Measurements from ENCODE around the gene IGFBP2. TPM values are rescaled to one million over a fixed set of nuclear protein-coding genes. Genes with fewer than 3 reads are reported as not detected.

Gene IGFBP2
- polyA plus RNA-seq, 1 of the 3 experiments (the other 2 are of a cell fraction), result 695 TPM

DNA sequence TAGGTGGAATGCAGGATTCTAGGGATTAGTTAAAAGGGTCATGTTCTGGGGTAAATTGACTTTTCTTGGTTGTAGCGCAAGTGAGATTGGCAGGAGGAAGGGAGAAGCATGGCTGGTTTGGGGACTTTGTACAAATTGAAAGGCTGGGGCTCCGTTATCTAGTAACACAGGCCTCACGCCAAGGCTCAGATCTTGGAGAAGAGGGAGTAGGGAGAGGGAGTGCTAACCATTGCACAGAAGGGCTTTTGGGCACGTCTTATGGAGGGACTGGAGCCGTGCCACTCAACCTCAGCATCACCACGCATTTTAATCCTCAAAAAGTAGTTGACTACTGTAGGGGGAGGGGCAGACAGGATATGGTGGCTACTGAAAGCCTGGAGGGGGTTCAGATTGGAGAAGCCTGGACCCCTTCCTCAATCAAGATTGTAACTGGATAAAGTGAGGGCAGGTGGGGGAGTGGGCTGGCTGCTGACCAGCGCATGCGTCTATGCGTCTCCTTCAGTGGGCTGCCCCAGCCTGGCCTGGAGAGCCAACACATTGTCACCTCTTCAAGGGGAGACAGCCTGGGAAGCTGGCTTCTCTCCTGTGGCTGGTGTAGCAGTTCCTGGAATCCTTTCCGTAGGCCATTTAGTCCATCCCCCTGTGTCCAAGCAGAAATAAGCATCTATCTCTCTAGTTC is 47.9 kb downstream of the IGFBP2 start:
- H3K36me3 ChIP-seq (replicated peaks in 1 of 2; ENCODE audit: control insufficient read depth in 1 of 2, insufficient read depth in 2 of 2, low read length in 1 of 2), result peaks cover 7 to 18% of the 10 kb centered on the region in 2 experiments
- peaks cover 7% of the 10 kb centered on the region; the same call in 1 of the 2 replicates for H4K20me1 ChIP-seq (ENCODE audit: insufficient read depth)
- CTCF ChIA-PET, result interaction anchor here (0.6 to 5.3 kb wide), 16 partner anchors 10 to 1075 kb away, joined by 3 to 45 read pairs (median 6); partner anchors contain the start of gene IGFBP5
- H3K27ac ChIP-seq (ENCODE audit: low read depth in 2 of 2, low read length in 1 of 2), result no peak overlapping the region
- peaks cover 6 to 11% of the 10 kb centered on the region in 2 experiments; a peak in 2 of 4 replicates for H3K4me1 ChIP-seq (ENCODE audit: control insufficient read depth in 1 of 2, insufficient read depth in 2 of 2, low read depth in 1 of 2, low read length in 1 of 2)
- no peak for TF ChIP-seq TEAD4 (IDR thresholded peaks at IDR 0.05; ENCODE audit: borderline replicate concordance, insufficient read depth)
- TF ChIP-seq, protein P1, sequence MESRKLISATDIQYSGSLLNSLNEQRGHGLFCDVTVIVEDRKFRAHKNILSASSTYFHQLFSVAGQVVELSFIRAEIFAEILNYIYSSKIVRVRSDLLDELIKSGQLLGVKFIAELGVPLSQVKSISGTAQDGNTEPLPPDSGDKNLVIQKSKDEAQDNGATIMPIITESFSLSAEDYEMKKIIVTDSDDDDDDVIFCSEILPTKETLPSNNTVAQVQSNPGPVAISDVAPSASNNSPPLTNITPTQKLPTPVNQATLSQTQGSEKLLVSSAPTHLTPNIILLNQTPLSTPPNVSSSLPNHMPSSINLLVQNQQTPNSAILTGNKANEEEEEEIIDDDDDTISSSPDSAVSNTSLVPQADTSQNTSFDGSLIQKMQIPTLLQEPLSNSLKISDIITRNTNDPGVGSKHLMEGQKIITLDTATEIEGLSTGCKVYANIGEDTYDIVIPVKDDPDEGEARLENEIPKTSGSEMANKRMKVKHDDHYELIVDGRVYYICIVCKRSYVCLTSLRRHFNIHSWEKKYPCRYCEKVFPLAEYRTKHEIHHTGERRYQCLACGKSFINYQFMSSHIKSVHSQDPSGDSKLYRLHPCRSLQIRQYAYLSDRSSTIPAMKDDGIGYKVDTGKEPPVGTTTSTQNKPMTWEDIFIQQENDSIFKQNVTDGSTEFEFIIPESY (IDR thresholded peaks at IDR 0.05; ENCODE audit: borderline replicate concordance, low read depth), result no peak
- TF ChIP-seq RAD21 (IDR thresholded peaks at IDR 0.05; ENCODE audit: low read length), result no peak
- TF ChIP-seq YY1 (IDR thresholded peaks at IDR 0.05; ENCODE audit: low read depth), result no peak
- no peak for TF ChIP-seq FOXJ3 (CRISPR knock-in tag; IDR thresholded peaks at IDR 0.05)
- no peak for TF ChIP-seq RFX5 (IDR thresholded peaks at IDR 0.05; ENCODE audit: low read length)
- no peak for TF ChIP-seq RXRA (IDR thresholded peaks at IDR 0.05; ENCODE audit: borderline replicate concordance, low read depth)
- no peak for TF ChIP-seq SIN3A (IDR thresholded peaks at IDR 0.05; ENCODE audit: borderline replicate concordance, low read depth, low read length)
- TF ChIP-seq TAF1 (IDR thresholded peaks at IDR 0.05; ENCODE audit: borderline replicate concordance, low read depth, low read length), result no peak
- no peak for TF ChIP-seq FOSL2 (IDR thresholded peaks at IDR 0.05; ENCODE audit: borderline replicate concordance, low read depth)
- TF ChIP-seq RCOR1 (IDR thresholded peaks at IDR 0.05; ENCODE audit: low read length), result no peak
- TF ChIP-seq, protein P2, sequence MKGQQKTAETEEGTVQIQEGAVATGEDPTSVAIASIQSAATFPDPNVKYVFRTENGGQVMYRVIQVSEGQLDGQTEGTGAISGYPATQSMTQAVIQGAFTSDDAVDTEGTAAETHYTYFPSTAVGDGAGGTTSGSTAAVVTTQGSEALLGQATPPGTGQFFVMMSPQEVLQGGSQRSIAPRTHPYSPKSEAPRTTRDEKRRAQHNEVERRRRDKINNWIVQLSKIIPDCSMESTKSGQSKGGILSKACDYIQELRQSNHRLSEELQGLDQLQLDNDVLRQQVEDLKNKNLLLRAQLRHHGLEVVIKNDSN (IDR thresholded peaks at IDR 0.05; ENCODE audit: borderline replicate concordance, low read depth), result no peak
- TF ChIP-seq ELF1 (IDR thresholded peaks at IDR 0.05), result no peak
- TF ChIP-seq EP300 (IDR thresholded peaks at IDR 0.05; ENCODE audit: borderline replicate concordance in 1 of 2, low read depth in 1 of 2, low read length in 1 of 2), result no peak
- TF ChIP-seq, protein P3, sequence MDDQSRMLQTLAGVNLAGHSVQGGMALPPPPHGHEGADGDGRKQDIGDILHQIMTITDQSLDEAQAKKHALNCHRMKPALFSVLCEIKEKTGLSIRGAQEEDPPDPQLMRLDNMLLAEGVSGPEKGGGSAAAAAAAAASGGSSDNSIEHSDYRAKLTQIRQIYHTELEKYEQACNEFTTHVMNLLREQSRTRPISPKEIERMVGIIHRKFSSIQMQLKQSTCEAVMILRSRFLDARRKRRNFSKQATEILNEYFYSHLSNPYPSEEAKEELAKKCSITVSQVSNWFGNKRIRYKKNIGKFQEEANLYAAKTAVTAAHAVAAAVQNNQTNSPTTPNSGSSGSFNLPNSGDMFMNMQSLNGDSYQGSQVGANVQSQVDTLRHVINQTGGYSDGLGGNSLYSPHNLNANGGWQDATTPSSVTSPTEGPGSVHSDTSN (IDR thresholded peaks at IDR 0.05), result no peak
- DNase-seq, result no peak
- no peaks in the 10 kb centered on the region for H3K9me2 ChIP-seq
- H3K9me3 ChIP-seq, result no peaks in the 10 kb centered on the region
- POLR2A ChIA-PET, result no interaction called here
- no peaks in the 10 kb centered on the region for H3K79me2 ChIP-seq (ENCODE audit: insufficient read depth)
- H3K27me3 ChIP-seq (ENCODE audit: insufficient read depth), result no peaks in the 10 kb centered on the region
- no peak overlapping the region for H3K4me3 ChIP-seq (ENCODE audit: low read depth in 2 of 2, low read length in 1 of 2)
- H2AFZ ChIP-seq (ENCODE audit: low read depth), result no peak overlapping the region
- 93% methylated on average over 7 of the region's 10 CpGs for WGBS (ENCODE audit: low lambda C conversion rate)
- H3F3A ChIP-seq (replicated peaks; ENCODE audit: insufficient read depth), result peaks cover 8% of the 10 kb centered on the region
- H3K4me2 ChIP-seq, result no peak overlapping the region
- H3K9ac ChIP-seq, result no peak overlapping the region
